Neural progenitor cell (in vitro differentiated cells): ENCODE data around the gene KCNMA1.

ENCODE experiments used
- CTCF ChIP-seq: fragments of 200-600 bp; sonication (generic); IDR thresholded peaks from 2 replicates; pipeline ENCODE4 v1.5.1; 2017; ENCODE audit warnings: antibody characterized with exemption, mild to moderate bottlenecking
- EZH2 ChIP-seq: fragments of 200-600 bp; sonication (generic); IDR thresholded peaks from 2 replicates; pipeline ENCODE4 v1.6.1; 2017; ENCODE audit warnings: antibody characterized with exemption, mild to moderate bottlenecking, moderate library complexity
- EZH2phosphoT487 ChIP-seq: fragments of 200-600 bp; sonication (generic); IDR thresholded peaks from 2 replicates; pipeline ENCODE4 v1.6.1; 2017; ENCODE audit warnings: antibody characterized with exemption

DNA sequence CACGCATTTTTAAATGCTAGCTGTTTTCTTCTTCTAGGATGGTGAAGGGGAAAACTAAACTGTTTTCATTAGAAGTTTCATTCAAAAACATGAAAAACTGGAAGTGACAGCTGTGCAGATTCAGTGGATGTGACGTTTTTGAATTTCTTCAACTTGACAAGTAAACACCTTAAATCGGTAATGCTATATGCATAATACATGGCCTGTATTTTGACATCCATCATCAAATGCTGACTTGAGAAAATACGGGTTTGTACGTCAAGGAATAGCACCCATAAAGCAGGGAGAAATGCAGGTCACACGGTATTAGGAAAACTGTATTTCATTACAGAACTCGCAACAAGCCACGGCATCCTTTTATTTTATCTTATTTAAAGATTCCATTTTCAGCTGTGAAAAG lies 720.5 kb downstream of the KCNMA1 start:
- TF ChIP-seq EZH2 = no peak
- no peak for TF ChIP-seq CTCF
- no peak for TF ChIP-seq EZH2phosphoT487
